ENCODE measurements around the gene BBS7.

The BBS7 gene

DNA sequence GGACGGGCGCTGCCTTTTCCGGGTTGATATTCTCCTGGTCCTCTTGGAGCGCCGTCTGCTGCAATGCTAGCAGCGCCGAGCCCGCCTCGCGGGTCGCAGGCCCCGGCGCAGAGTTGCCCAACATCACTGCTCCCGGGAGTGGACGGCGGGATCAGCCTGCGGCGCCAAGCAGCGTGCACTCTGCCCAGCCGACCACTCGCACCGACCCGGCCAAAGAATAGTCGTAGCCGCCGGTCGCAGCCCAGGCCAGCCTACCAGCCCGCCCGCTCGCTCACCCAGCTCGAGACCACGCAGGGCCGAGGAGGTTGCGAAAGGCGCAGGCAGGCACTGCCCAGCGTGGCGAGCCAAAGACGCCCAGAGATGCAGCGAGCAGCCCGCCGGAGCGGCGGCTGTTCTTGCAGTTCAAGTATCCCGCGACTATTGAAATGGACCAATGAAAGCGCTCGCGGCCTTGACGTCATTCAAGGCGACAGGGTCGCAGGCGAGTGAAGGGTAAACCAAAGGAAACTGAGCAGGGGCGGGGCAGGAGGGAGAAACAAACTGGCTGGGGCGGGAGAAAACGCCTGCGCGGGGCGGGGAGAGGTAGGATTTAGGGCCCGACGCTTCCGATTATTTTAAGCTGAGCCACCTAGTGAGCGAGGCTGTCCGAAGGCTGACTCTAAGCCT, 46.6 kb downstream of the BBS7 start, which contains the start of gene CCNA2 (continued):
- TF ChIP-seq PPARA (CRISPR knock-in tag; IDR thresholded peaks at IDR 0.05; ENCODE audit: borderline replicate concordance) (no peak), ZNF565 (CRISPR knock-in tag; conservative IDR thresholded peaks at IDR 0.05; ENCODE audit: low read depth) (no peak)
- TF ChIP-seq, protein P1, sequence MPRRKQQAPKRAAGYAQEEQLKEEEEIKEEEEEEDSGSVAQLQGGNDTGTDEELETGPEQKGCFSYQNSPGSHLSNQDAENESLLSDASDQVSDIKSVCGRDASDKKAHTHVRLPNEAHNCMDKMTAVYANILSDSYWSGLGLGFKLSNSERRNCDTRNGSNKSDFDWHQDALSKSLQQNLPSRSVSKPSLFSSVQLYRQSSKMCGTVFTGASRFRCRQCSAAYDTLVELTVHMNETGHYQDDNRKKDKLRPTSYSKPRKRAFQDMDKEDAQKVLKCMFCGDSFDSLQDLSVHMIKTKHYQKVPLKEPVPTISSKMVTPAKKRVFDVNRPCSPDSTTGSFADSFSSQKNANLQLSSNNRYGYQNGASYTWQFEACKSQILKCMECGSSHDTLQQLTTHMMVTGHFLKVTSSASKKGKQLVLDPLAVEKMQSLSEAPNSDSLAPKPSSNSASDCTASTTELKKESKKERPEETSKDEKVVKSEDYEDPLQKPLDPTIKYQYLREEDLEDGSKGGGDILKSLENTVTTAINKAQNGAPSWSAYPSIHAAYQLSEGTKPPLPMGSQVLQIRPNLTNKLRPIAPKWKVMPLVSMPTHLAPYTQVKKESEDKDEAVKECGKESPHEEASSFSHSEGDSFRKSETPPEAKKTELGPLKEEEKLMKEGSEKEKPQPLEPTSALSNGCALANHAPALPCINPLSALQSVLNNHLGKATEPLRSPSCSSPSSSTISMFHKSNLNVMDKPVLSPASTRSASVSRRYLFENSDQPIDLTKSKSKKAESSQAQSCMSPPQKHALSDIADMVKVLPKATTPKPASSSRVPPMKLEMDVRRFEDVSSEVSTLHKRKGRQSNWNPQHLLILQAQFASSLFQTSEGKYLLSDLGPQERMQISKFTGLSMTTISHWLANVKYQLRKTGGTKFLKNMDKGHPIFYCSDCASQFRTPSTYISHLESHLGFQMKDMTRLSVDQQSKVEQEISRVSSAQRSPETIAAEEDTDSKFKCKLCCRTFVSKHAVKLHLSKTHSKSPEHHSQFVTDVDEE (CRISPR knock-in tag; IDR thresholded peaks at IDR 0.05): no peak

DNA sequence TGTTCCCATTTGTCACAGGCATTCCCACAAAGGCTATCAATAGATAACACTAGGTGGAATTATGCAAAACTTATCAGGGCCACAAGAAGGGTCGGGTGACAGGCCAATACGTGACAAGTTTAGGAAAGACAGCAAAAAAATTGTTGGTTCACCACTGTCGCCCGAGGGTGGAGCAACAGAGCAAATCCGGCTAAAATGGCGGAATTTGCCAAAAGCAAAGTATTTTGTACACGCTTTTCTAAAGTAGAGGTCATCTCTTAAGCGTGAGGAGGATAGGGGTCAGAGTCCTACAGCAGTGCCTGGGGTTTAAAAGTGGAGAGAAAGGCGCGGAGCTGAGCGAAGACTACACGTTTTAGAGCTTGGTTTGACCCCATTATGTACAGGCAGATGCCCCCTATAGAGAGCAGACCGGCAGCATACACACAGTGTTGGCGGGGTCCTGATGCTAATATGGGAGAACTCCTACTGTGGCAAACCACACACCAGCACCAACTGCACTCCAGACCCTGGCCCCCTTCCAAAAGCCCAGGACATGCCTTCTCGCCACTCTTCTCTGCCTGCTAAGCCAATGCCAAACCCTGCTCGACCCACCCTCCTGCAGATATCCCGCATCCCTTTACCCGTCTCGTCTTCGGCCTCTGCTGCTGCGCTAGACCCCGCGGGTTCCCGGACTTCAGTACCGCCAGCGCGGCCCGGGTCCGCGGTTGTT, 47.3 kb downstream of the BBS7 start:
- TF ChIP-seq ZFP3 (CRISPR knock-in tag; IDR thresholded peaks at IDR 0.05): 0 out of 2 replicates have a peak, but pooled peaks have one; percentile 41
- TF ChIP-seq ZFP30 (CRISPR knock-in tag; IDR thresholded peaks at IDR 0.05): no peak
- peak; percentile 66 for ATAC-seq

DNA sequence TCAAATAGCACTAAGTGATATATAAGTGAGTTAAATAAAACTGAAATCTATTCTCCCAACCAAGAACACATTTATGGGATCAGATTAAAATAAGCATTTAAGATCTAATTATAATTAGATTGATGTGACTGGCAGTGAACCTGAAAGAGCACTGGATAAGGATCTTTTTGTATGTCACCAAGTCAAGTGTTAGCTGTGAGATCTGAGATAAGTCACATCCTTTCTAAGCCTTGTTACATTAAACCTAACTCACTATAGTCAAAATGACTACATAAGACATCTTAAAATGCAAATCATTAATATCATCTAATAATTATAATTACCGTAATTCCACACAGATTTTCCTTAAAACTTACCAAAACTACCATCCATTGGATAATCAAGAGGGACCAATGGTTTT, 48.2 kb downstream of the BBS7 start:
- no peak for ATAC-seq
- TF ChIP-seq ZC3H10 (CRISPR knock-in tag; IDR thresholded peaks at IDR 0.05): no peak
- TF ChIP-seq, protein P2, sequence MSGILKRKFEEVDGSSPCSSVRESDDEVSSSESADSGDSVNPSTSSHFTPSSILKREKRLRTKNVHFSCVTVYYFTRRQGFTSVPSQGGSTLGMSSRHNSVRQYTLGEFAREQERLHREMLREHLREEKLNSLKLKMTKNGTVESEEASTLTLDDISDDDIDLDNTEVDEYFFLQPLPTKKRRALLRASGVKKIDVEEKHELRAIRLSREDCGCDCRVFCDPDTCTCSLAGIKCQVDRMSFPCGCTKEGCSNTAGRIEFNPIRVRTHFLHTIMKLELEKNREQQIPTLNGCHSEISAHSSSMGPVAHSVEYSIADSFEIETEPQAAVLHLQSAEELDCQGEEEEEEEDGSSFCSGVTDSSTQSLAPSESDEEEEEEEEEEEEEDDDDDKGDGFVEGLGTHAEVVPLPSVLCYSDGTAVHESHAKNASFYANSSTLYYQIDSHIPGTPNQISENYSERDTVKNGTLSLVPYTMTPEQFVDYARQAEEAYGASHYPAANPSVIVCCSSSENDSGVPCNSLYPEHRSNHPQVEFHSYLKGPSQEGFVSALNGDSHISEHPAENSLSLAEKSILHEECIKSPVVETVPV (CRISPR knock-in tag; IDR thresholded peaks at IDR 0.05): no peak
- TF ChIP-seq, protein P3, sequence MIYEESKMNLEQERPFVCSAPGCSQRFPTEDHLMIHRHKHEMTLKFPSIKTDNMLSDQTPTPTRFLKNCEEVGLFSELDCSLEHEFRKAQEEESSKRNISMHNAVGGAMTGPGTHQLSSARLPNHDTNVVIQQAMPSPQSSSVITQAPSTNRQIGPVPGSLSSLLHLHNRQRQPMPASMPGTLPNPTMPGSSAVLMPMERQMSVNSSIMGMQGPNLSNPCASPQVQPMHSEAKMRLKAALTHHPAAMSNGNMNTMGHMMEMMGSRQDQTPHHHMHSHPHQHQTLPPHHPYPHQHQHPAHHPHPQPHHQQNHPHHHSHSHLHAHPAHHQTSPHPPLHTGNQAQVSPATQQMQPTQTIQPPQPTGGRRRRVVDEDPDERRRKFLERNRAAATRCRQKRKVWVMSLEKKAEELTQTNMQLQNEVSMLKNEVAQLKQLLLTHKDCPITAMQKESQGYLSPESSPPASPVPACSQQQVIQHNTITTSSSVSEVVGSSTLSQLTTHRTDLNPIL (CRISPR knock-in tag; IDR thresholded peaks at IDR 0.05; ENCODE audit: low read depth): no peak

DNA sequence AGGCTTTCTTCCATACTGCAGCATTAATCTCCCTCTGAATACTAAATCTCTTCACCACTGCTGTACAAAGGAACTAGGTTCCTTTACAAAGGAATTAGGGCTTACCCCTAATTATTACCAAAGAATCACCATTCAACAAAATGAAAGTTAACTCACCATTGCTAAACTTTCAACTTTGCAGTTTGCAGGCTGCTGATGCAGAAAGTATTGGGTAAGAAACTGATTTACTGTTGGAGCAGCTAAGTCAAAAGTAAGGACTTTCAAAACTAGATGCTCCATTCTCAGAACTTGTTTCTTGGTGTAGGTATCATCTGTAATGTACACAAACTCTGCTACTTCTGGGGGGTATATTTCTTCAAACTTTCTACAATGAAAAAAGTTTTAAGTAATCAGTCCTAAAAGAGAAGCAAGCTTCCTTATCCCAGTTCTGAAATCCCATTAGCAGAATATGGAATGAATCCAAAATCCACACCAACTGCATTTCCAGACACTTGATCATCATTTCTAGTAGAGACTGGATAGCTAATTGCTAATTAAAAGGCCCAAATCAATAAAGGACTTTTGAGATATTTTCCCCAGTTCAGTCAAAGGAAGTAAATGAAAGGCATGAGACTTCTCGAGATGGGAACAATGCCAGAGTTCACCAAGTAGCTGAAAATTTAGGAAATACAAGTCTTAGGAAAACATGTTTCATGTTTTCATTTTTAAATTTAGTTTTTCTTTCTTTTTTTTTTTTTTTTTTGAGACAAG, 50.9 kb downstream of the BBS7 start:
- ATAC-seq: no peak

DNA sequence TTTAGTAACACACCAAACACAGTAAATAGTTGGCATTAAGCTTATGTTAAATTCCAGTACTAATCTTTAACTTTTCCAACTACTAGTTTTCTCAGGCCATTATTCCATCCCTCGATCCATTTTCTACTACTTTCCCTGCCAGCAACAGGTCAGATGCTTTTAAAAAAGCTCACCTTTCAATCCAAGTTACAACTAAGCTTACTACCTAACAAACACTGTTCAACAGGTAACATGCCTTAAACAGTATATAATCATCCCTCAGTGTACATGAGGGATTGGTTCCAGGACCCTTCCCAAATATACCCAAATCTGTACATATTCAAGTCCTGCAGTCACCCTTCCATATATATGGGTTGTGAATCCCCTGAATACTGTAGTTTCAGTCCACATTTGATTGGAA, 52.1 kb downstream of the BBS7 start:
- TF ChIP-seq, protein P1 (CRISPR knock-in tag; IDR thresholded peaks at IDR 0.05): no peak
- TF ChIP-seq TOX (CRISPR knock-in tag; IDR thresholded peaks at IDR 0.05; ENCODE audit: borderline replicate concordance) (no peak), BACH2 (CRISPR knock-in tag; IDR thresholded peaks at IDR 0.05; ENCODE audit: borderline replicate concordance) (no peak), RARB (CRISPR knock-in tag; IDR thresholded peaks at IDR 0.05) (no peak), PPARA (CRISPR knock-in tag; IDR thresholded peaks at IDR 0.05; ENCODE audit: borderline replicate concordance) (no peak), TCF4 (CRISPR knock-in tag; IDR thresholded peaks at IDR 0.05; ENCODE audit: borderline replicate concordance) (no peak), ZNF565 (CRISPR knock-in tag; conservative IDR thresholded peaks at IDR 0.05; ENCODE audit: low read depth) (no peak), ZNF70 (CRISPR knock-in tag; IDR thresholded peaks at IDR 0.05) (no peak), ZFP30 (CRISPR knock-in tag; IDR thresholded peaks at IDR 0.05) (no peak), SNAI2 (CRISPR knock-in tag; IDR thresholded peaks at IDR 0.05) (no peak), ISL1 (CRISPR knock-in tag; IDR thresholded peaks at IDR 0.05) (no peak), GLIS3 (CRISPR knock-in tag; IDR thresholded peaks at IDR 0.05) (no peak), OSR1 (CRISPR knock-in tag; IDR thresholded peaks at IDR 0.05) (no peak)
- TF ChIP-seq, protein P4, sequence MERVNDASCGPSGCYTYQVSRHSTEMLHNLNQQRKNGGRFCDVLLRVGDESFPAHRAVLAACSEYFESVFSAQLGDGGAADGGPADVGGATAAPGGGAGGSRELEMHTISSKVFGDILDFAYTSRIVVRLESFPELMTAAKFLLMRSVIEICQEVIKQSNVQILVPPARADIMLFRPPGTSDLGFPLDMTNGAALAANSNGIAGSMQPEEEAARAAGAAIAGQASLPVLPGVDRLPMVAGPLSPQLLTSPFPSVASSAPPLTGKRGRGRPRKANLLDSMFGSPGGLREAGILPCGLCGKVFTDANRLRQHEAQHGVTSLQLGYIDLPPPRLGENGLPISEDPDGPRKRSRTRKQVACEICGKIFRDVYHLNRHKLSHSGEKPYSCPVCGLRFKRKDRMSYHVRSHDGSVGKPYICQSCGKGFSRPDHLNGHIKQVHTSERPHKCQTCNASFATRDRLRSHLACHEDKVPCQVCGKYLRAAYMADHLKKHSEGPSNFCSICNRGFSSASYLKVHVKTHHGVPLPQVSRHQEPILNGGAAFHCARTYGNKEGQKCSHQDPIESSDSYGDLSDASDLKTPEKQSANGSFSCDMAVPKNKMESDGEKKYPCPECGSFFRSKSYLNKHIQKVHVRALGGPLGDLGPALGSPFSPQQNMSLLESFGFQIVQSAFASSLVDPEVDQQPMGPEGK (CRISPR knock-in tag; IDR thresholded peaks at IDR 0.05; ENCODE audit: borderline replicate concordance): no peak
- TF ChIP-seq, protein P3 (CRISPR knock-in tag; IDR thresholded peaks at IDR 0.05; ENCODE audit: low read depth): no peak
- no peak for ATAC-seq

More for the DNA sequence above, 50.9 kb downstream of the BBS7 start:
- TF ChIP-seq BACH2 (CRISPR knock-in tag; IDR thresholded peaks at IDR 0.05; ENCODE audit: borderline replicate concordance) (no peak), OSR1 (CRISPR knock-in tag; IDR thresholded peaks at IDR 0.05) (no peak), ZNF70 (CRISPR knock-in tag; IDR thresholded peaks at IDR 0.05) (no peak), ISL1 (CRISPR knock-in tag; IDR thresholded peaks at IDR 0.05) (peak; percentile 33; the same call in 1 of the 2 replicates), TOX (CRISPR knock-in tag; IDR thresholded peaks at IDR 0.05; ENCODE audit: borderline replicate concordance) (no peak), ESRRG (CRISPR knock-in tag; IDR thresholded peaks at IDR 0.05) (no peak)
